KMS-11 (cell line): ENCODE results near the gene CACFD1.

Experiments
- H2AFZ ChIP-seq: fragments of 200-600 bp; sonication (generic); 2 replicates; pipeline ENCODE4 v1.6.1; 2016; ENCODE audit warnings: antibody characterized with exemption, mixed run types, low read depth
- H3K27ac ChIP-seq: fragments of 200-600 bp; sonication (generic); 2 replicates; pipeline ENCODE4 v1.6.1; 2016; ENCODE audit warnings: mild to moderate bottlenecking, mixed run types
- H3K27me3 ChIP-seq: fragments of 200-600 bp; sonication (generic); 2 replicates; pipeline ENCODE4 v1.6.1; 2017; ENCODE audit warnings: mild to moderate bottlenecking, low read depth, mixed run types, moderate library complexity; ENCODE audit not compliant: insufficient read depth
- H3K36me3 ChIP-seq: fragments of 200-600 bp; sonication (generic); 2 replicates; pipeline ENCODE4 v1.6.1; 2017; ENCODE audit warnings: mild to moderate bottlenecking, mixed run types; ENCODE audit not compliant: insufficient read depth
- H3K4me1 ChIP-seq: fragments of 200-600 bp; sonication (generic); 2 replicates; pipeline ENCODE4 v1.6.1; 2016; ENCODE audit warnings: mild to moderate bottlenecking, low read depth, mixed run types; ENCODE audit not compliant: poor library complexity, severe bottlenecking
- H3K4me2 ChIP-seq: fragments of 200-600 bp; sonication (generic); 2 replicates; pipeline ENCODE4 v1.7.0; 2016; ENCODE audit warnings: mild to moderate bottlenecking, mixed run types
- H3K4me3 ChIP-seq: fragments of 200-600 bp; sonication (generic); IDR thresholded peaks from 2 replicates; pipeline ENCODE4 v1.6.1; 2017; ENCODE audit warnings: low read depth, low read length, mixed read lengths; ENCODE audit not compliant: insufficient read depth
- H3K79me2 ChIP-seq: fragments of 200-600 bp; sonication (generic); 2 replicates; pipeline ENCODE4 v1.6.1; 2016; ENCODE audit warnings: low read depth, mixed run types; ENCODE audit not compliant: insufficient read depth
- H3K9ac ChIP-seq: fragments of 200-600 bp; sonication (generic); 2 replicates; pipeline ENCODE4 v1.6.1; 2016; ENCODE audit warnings: mild to moderate bottlenecking, mixed run types
- H4K20me1 ChIP-seq: fragments of 200-600 bp; sonication (generic); 2 replicates; pipeline ENCODE4 v1.6.1; 2016; ENCODE audit warnings: mild to moderate bottlenecking, mixed run types; ENCODE audit not compliant: insufficient read depth
- CTCF ChIP-seq: fragments of 200-600 bp; sonication (generic); conservative IDR thresholded peaks from 2 replicates; pipeline ENCODE4 v1.6.1; 2017; ENCODE audit warnings: low read depth, mild to moderate bottlenecking, antibody characterized with exemption, low read length, moderate library complexity, mixed read lengths

Gene CACFD1

GRCh38 chr9:133477992-133478850 is 18.4 kb downstream of the CACFD1 start:
- Histone ChIP-seq H3K36me3 (no peaks in the 10 kb centered on the region), H2AFZ (no peak overlapping the region), H3K9ac (no peak overlapping the region), H3K4me2 (no peak overlapping the region), H3K79me2 (no peaks in the 10 kb centered on the region), H3K27ac (no peak overlapping the region), H4K20me1 (no peaks in the 10 kb centered on the region), H3K27me3 (peaks cover 68% of the 10 kb centered on the region), H3K4me3 (no peak overlapping the region), H3K4me1 (no peaks in the 10 kb centered on the region)
- TF ChIP-seq CTCF, result no peak

GRCh38 chr9:133478851-133479711 is 19.3 kb downstream of the CACFD1 start, which contains the start of gene SLC2A6:
Gene SLC2A6 (minus strand): TSS chr9:133479099. CDS start chr9:133479059, 40 bp downstream.
- no peak within 1 kb of the TSS for H3K4me3 ChIP-seq
- peaks cover 75% of the 10 kb centered on the region for H3K27me3 ChIP-seq
- H4K20me1 ChIP-seq, result no peaks in the 10 kb centered on the region
- no peaks in the 10 kb centered on the region for H3K36me3 ChIP-seq
- no peak for TF ChIP-seq CTCF
- H3K4me1 ChIP-seq, result no peaks in the 10 kb centered on the region
- no peaks in the 10 kb centered on the region for H3K79me2 ChIP-seq
- no peak within 1 kb of the TSS for H3K4me2 ChIP-seq
- H3K27ac ChIP-seq, result no peak within 1 kb of the TSS
- no peak within 1 kb of the TSS for H3K9ac ChIP-seq
- H2AFZ ChIP-seq, result no peak within 1 kb of the TSS; the same call in 1 of the 2 replicates

- Histone ChIP-seq H2AFZ (no peak overlapping the region), H3K4me3 (no peak overlapping the region), H3K4me1 (no peaks in the 10 kb centered on the region), H3K79me2 (no peaks in the 10 kb centered on the region), H3K27me3 (peaks cover 75% of the 10 kb centered on the region), H3K27ac (no peak overlapping the region), H3K4me2 (no peak overlapping the region), H3K36me3 (no peaks in the 10 kb centered on the region), H3K9ac (no peak overlapping the region), H4K20me1 (no peaks in the 10 kb centered on the region)
- no peak for TF ChIP-seq CTCF
Measured at GRCh38 chr9:133483611-133484010, 23.8 kb downstream of the CACFD1 start.

GRCh38 chr9:133484671-133485437 is 25.1 kb downstream of the CACFD1 start:
- TF ChIP-seq CTCF, result no peak
- no peak overlapping the region for H3K4me2 ChIP-seq

More at GRCh38 chr9:133484671-133485437, 25.1 kb downstream of the CACFD1 start:
- H3K27me3 ChIP-seq, result peaks cover 74% of the 10 kb centered on the region
- no peak overlapping the region for H2AFZ ChIP-seq
- no peaks in the 10 kb centered on the region for H3K4me1 ChIP-seq
- no peaks in the 10 kb centered on the region for H3K79me2 ChIP-seq
- H3K9ac ChIP-seq, result no peak overlapping the region
- no peak overlapping the region for H3K4me3 ChIP-seq
- H3K27ac ChIP-seq, result no peak overlapping the region
- no peaks in the 10 kb centered on the region for H3K36me3 ChIP-seq
- H4K20me1 ChIP-seq, result no peaks in the 10 kb centered on the region
